DMS79 treated with DMSO at 0.1 percent for 48 hours (cell line): ENCODE results near the gene DCTN2.

Experiments used
- DNase-seq: peaks from one replicate; lab custom pipeline; 2025; lab: John Stamatoyannopoulos, UW

DCTN2 gene

DNA sequence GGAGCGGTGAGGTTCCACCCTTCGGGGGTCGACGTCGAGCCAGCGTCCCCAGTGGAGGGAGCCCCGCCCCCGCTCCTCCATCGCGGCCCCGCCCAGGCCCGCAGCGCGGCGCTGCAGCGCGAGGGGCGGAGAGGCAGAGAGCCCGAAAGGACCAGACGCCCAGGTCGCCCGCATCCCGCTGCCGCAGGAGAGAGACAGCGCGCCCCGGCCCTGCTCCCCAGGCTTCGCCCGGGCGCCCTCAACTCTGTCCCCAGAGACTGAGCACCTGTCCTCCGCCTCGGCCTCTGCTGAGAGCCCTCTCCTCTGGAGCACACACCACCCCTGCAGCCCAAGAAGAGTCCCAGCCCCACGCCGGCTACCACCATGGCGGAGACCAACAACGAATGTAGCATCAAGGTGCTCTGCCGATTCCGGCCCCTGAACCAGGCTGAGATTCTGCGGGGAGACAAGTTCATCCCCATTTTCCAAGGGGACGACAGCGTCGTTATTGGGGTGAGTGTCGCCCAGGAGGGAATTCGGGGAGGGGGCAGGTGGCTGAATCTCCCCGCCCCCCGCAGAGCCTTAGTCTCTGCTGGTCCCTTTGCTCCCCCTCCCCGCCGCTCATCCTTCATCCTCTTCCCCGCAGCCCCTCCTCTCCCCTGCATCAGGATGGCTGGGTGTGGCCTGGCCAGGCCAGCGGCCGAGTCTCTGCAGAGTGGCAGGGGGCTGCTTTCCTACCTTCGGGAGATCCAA lies 3.1 kb upstream of the DCTN2 start, which contains the start of gene KIF5A:
Gene KIF5A, plus strand, starts transcription at position 136 of the 732 bp plus-strand sequence. Its CDS starts 228 bp downstream, at position 364.
- peak; percentile 13 for DNase-seq

DNA sequence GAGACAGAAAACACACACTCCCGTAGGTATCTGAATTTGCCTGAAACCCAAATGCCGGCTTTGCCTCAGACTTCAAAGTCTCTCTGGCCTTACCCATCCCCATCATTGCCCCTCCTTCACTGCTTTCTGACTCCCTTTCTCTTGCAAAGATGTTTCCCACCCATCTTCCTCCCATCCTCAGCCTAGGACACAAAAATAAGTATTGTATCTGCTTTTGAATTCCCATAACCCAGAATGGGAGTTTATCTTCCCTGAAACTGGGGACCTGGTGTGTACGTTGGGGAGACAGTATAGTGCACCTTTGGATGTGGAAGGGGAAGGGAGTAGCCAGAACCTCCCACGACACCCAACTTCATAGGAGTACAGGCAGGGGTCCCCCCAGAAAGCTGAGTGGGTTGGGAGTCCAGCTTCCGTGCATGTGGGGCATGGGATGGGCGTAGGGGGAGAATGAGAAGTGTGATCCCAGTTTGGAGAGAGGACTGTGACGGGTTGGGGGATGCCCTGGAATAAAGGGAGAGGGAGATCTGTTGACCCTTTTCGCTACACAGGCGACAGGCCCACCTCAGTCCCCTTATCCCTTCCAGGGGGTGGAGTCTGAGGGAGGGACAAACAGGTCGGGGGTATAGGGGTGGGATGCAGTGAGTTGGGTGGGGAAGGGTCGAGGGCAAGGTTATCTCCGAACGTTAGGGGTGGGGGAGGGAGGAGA lies 2.4 kb upstream of the DCTN2 start:
- no peak for DNase-seq

DNA sequence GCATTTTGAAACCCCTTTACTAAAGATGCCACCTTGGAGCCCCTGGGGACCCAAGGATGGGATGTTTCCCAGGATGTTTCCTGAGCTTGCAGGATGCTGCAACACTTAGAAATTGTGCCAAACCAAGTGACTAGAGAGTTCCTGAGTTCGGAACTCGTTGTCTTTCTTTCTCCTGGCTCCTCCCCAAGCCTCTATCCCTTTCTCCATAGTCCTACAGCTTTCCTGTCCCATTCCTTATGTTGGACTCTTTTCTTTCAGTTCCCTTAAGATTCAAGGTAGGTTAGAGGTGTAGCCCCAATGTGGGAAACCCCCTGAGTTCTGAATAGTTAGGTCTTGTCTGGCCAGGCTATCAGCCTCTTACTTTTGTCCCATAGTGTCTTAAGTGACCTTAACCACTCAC lies 1.5 kb upstream of the DCTN2 start:
- no peak for DNase-seq

DNA sequence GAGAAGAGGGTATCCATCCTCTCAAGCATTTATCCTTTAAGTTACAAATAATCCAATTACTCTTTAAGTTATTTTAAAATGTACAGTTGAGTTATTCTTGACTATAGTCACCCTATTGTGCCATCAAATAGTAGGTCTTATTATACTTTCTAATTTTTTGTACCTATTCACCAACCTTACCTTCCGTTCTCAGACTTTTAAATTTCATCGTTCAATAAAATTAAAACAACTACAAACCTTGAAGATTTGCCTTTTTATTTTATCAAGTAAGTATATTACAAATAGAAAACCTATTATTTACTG lies 972 bp upstream of the DCTN2 start:
- no peak for DNase-seq

DNA sequence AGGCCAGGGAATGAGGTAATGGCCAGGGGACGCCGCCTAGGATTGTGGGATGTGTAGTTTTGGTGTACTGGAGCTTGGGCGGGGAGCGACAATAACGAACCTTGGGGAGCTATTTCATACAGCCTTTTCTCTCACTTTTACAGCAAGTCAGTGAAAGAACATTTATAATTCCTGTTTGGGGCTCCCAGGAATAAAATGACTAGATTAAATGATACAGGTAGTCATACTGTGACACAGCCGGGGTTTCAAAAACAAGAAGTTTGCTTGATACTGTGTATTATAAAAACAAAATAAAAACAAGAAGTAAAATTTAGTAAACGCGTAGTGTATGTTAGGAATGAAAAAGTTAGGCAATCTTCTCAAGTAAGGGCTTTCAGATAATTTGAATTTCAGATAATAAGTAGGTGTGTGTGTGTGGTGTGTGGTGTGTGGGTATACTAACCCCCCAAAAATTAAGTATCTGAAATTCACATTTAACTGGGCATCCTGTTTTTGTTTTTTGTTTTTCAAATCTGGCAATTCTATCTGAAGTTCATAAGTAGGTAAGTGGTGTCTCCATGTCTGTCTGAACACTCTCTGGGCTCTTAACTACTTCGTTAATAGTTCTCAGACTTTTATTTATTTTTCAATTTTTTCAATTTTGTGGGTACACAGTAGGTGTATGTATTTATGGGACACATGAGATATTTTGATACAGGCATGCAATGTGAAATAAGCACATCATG lies 458 bp upstream of the DCTN2 start:
- no peak for DNase-seq

DNA sequence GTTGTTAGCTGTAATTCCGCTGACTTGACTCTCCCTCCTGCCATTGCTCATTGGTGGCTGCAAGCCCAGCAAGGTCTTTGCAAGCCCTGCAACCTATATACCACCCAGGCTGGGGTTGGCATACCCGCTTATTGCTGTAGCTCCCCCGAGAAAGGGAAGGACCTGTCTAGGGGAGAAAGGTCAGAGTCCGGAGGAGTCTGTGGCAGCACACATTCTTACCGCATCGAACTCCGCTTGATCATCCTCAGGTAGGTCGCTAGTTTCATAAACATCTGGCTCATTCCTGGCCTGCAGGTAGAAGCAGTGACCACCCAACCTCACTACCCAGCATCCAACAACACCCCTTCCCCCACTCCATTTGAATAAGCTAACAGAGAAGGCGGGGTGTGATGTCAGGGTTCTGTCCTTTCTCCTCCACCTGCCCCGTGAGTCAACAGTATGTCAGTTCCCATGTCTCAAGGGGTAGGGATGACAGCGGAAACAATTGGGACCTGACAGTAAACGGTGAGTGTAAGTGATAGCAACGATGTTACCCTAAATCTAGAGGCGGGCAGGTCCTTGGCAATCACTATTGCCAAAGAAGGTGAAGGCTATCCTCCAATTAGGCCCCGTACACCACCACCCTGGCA lies 1.1 kb downstream of the DCTN2 start:
- no peak for DNase-seq

DNA sequence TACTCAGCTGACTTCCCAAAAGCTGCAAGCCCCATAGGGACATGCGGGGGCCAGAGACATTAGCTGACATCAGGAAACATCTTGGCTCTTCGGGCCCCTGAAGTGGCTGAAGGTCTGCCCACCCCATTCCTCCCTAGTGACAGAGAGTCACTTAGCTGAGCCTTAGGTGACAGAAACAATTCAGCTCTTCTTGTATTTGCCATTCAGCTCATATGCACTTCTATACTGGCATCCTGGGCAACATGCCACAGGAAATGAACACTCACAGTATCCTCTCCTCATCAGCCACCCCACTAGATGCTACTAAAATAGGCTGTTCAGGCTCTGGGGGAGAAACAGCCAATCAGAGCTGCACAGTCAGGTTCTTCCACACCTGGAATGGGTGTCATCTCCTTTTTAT lies 3.4 kb downstream of the DCTN2 start:
- no peak for DNase-seq

DNA sequence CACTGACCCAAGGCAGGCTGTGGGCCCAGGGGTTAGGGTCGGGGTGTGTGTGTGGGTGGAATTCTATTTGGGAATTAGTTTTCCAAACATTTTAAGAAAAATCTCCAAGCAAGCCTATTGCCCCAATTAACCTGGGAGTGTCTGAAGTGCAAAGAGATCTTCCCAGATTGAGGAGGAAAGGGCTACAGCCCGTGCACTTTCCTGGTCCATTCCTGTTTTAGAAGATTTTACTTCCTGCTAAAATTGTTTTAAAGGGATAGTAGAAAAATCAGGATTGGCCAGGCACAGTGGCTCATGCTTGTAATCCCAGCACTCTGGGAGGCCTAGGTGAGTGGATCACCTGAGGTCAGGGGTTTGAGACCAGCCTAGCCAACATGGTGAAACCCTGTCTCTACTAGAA lies 5.3 kb downstream of the DCTN2 start:
- no peak for DNase-seq

DNA sequence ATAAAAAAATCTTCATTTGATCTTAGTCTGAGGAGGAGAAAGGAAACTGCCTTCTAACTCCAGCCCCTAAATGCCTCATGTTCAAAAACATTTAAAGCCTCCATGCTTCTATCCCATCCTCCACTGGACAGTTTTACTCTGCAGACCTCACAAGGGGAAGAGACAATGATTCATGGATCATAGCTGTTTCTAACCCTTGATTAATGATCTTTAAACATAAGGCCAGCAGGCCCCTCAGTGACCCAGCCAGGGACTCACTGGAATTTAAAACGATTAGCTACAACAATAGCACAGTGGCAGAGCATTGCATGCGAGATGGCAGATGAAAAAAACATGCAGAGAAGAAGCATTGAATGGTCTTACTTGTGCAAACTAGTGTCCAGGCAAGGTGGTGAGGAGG lies 6.0 kb downstream of the DCTN2 start:
- no peak for DNase-seq

DNA sequence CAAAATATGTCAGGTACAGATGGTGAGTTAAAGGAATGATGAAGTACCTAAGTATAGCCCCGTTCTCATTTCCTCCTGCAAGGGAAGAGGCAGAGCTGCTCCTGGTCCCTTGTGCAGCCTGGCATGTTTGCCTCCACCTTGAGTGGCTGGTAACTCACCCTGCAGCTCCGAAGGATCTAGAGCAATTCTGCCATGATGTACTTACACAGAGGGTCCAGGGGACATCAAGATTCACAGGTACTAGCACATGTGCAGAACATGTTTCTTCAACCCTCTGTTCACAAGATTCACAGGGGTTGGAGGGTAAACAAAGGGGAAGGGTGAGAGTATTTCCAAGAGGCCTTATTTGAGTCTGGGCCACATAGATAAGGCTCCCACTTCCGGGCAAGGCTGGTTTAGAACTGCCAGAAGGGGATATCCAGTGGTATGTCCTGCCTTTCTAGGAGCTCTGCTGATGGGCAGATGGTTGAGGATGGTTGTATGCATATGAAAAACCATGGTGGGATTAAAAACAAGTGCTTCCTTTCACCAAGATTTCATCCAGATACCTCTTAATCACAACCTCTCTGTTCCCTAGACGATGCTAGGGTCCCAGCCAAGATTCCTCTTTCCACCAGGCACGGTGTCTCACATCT lies 7.7 kb downstream of the DCTN2 start:
- no peak for DNase-seq

DNA sequence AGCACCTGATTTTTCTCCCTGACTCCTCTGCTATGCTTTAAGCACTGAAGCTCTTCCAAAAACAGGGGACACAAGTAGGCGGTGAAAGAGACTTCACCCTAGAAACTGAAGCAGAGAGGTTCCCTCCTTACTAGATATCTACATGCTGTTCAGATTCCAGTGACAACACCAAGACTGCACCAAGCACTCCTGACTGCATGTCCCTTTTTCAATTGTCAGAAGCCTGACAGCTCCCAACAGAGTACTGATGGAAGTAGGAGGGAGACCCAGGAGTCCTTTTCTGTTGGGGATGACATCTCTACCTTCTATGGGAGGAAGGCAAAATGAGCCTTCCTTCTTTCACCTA lies 10.4 kb downstream of the DCTN2 start:
- DNase-seq, result no peak

DNA sequence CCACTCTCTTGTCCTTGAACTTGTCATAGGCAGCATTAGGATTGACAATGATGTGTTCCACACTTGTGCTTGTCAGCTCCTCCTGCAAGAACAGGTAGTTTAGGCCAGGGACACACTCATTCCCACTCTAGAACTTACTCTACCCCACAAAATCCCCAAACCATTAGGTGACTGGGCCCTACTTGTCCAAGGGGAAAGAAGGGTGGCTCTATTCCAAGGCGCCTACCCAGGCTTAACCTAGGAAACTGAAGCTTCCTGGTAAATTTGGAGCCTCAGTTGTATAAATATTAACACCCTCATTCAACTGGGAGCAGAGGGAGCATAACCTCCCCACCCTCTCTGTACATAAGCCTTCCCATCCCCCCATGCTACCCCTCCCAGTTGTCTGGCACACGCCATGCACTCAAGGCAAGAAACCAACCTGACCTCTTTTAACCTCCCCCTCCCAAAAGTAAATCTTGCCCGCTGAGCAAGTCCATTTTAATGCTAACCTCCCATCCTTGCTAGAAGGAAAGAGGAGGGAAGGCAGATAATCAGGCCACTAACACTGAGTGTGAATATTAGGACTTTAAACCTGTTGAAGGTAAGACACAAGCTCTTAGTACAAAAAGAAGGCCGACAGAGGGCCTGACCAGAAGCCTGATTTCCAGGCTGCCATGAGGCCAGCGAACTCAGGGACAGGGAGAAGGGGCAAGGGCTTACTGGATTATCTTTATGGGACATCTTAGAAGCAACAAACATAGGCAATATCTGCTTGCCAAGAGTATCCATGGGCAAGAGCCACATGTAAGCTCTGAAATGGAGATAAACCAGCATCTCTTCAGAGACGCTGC lies 11.0 kb downstream of the DCTN2 start:
- no peak for DNase-seq

DNA sequence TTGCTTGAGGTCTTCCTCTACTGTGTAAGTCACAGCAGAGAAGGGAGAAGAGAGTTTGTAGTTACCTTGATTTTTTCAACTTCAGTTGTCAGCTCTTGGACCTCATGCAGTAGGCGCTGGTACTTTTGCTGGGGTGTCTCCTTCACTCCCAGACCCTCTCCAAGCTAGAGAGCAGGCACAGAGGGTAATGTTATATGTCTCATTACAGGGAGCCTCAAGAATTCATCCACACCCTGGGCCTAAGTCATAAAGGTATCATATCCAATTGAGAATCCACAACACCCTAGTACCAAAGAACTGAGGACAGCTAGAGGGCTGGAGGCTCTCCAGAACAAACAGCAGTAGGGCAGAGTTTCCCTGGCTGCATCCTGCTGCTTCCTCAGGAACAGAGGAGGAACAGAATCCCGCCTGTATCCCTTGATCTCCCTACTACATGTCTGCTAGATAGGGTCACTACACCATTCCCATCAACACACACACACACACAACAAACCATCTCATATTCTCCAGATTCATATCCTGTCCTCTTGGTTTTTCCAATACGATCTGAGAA lies 11.9 kb downstream of the DCTN2 start:
- no peak for DNase-seq

DNA sequence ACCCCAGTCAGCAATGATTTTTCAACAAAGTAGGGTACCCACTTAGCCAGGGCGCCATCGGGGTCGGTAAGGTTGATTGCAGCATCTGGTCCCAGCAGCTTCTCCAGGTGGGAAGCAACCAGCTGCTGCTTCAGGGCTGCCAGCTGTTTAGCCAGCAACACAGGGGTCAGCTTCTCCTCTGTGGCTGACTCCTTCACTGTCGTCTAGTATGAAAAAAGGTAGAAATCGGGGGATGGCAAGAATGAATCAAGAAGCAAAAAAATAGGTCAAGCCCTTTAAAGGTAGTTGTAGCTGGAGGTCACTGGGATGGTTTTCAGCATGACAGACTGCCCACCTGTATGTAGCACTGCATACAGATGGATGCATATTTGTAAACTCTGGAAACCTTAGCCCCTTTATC lies 12.7 kb downstream of the DCTN2 start:
- no peak for DNase-seq

DNA sequence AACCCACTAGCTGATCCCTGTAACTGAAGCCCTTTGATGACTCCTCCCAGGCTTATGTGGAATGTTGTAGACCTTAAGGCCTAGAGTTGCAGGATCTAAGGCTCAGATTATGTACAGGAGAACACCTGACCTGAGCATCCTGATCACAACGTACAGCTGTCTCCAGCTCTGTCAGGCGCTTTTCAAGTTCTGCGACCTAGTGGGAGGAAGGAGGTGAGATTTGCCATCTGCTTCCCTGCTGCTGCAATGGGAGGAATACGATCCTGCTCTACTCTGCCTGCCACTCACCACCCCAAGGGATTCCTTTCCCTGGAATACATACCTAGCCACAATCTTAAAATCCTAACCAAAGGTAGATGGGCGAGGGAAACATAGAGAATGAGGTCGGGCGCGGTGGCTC lies 13.9 kb downstream of the DCTN2 start:
- DNase-seq, result no peak

DNA sequence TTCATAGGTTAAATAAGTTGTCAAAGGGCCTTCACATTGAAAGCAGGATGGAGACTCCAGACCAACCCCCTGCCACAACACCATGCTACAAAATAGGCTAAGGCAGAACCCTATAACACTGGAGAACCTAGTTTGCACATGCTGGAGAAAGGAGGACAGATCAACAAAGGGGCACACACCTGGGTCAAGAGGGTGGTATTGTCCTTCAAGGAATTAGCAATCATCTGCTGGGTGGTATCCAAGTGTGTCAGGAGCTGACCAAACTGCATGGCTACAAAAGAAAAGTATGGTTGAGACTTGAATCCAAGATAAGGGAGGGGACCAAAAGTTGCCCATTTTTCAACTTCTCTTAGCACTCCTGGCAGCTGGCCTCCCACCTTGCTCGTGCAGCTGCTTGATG lies 15.2 kb downstream of the DCTN2 start:
- DNase-seq, result no peak

DNA sequence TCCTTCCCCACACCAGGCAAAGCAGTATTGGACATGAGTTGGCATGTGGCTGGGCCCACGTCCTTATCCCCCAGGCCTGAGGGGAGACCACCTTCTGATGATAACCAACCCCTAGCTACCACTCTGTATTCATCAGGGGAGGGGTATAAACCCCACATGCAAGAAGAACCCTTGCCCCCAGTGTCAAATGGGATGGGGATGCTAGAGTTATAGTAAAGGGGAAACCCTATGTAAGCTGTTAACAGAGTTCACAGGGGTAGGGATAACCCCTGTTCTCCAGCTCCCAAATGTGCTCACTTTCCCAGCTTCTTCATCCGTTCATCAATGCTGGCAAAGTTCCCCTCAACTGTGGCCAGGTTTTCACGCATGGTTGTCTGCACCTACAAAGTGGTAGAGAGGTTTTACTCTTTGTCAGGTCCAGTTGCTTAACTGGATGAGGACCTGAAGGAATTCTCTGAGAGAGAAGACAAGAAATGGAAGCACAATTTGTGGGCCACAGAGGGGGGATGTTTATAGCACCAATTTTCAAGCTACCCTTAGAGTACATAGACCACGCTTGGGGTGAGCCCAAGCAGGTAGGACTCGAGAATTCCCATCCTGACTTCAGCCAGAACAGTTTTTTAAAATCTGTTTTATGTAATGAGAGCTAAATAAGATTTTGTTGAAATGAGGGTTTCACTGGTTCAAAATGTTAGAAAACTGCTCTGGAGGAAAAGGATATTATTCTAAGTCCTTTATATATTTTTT lies 16.4 kb downstream of the DCTN2 start:
- DNase-seq, result no peak

DNA sequence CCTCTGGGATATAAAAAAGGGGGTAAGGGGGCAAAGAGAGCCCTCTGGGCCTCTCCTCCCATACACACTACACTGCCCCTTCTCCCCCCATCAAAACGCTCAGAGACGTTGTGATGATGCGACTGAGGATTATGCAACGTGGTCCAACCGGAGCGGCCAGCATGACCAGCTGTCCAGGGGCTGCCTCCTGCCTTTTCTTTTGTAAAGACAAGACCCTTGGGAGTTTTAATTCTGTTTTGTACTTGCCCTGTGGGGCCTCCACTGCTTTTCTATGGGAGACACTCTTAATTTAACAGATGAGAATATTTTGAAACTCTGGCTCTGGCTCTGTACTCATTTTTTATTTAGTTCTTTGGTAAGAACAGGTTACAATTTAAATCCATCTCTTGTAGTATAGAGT lies 17.2 kb downstream of the DCTN2 start:
- DNase-seq, result no peak

DNA sequence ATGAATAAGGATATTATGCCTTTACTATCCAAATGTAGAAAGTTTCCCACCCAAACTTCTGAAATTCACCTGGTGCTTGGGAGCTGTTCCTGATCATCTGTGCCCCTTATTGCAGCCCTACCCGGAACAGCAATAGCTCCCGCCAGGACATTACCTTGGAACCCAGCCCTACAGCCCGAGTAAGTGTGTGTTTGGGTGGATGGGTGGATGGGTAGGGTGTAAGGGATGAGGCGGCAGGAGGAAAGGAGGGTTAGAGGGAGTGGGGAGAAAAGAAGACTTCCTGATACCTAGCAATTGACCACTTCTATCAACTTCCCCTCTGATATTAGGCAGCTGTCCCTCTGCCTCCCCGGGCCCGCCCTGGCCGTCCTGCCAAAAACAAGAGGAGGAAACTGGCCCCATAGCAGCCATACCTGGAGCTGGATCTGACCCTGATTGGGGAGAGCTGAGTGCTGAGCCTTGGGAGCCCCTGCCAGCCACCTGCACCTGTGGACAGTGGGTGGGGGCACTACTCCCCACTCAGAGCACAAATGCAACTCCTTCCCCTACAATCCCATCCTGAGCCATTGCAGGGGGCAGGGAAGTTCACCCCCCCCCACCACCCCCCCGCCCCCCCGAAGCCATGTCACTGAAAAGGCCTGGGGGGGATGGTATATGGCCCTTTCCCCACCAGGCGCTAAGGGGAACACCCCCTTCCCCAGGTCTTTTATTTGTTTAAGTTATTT lies 18.0 kb downstream of the DCTN2 start:
- DNase-seq, result no peak

DNA sequence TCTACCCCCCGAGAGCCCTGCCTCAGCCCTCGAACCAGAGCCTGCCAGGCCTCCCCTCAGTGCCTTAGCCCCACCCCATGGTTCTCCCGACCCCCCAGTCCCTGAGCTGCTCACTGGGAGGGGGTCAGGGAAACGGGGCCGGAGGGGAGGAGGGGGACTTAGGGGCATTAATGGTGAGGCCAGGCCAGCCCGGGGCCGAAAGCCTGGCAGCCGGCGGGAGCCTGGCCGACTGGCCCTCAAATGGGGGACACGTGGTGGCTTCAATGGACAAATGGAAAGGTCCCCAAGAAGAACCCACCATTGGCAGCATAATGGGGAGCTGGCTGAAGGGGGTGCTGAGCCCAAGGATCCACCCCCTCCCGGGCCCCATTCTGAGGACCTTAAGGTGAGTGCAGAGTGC lies 18.8 kb downstream of the DCTN2 start:
- DNase-seq, result no peak
